Fibroblast of the aortic adventitia (primary cell): ENCODE data around the gene ERLIN1. TPM values are rescaled to one million over a fixed set of nuclear protein-coding genes. Genes with fewer than 3 reads are reported as not detected.

ENCODE experiments used
- DNase-seq: peaks from one replicate; pipeline ENCODE4 v3.0.0-alpha.2; 2010; ENCODE audit warnings: low read depth
- H3K4me3 ChIP-seq: 2 replicates; pipeline ENCODE4 v1.5.1; 2011; ENCODE audit warnings: low read depth, mild to moderate bottlenecking, control low read depth, low read length, moderate library complexity
- total RNA-seq: library from RNA; depleted of rRNA; stranded (reverse); fragments of >200 nt; gene quantifications from 2 replicates; pipeline ENCODE4 v1.2.3, GENCODE V29; 2012; ENCODE audit warnings: low replicate concordance
- TF ChIP-seq, protein P1 (sequence below): IDR thresholded peaks from 2 replicates; pipeline ENCODE4 v1.5.1; 2011; ENCODE audit warnings: mild to moderate bottlenecking, low read length, control low read depth, inconsistent platforms; ENCODE audit not compliant: insufficient read depth

The ERLIN1 gene
- total RNA-seq, 1 donor = 53.6 TPM

DNA sequence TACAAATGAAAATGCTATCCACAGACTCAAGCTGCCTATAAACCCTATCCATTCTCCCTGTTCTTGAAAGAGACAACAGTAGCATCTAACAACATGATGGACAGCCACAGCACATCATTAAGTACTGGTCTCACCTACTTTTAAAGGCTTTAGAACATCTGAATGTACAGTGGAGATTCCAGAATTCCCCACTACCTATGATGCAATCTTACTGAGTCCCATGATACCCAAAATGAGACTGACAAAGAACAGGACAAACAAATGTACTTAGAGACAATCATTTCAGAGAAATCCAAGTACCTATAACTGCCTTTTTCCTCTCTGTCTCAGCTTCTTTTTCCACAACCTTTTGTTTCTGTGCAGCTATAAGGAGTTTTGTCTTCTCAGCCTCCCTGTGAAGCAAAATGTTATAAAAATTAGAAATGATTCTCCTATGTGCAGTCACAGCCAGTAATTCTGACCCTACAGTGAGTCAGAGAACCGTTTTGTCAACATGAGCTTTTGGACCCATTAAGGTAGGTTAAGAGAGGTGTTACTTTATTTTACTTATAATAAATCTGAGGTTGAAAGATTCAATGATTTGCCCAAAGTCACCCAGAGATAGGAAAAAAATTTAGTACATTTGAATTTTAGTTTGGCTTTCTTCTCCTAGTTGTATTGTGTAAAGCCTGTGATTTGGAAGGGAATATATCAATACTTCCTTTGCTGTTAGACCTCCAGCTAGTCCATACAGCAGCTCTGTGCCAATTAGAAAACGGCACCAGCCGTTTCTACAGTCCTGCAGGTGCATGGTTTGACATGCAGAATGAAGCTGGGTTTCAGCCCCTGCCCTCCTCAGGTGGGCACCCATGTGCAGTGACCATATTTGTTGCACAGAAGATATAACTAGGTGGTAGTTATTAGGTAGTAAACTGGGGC lies 21.9 kb downstream of the ERLIN1 start:
- H3K4me3 ChIP-seq = no peak overlapping the region
- TF ChIP-seq, protein P1, sequence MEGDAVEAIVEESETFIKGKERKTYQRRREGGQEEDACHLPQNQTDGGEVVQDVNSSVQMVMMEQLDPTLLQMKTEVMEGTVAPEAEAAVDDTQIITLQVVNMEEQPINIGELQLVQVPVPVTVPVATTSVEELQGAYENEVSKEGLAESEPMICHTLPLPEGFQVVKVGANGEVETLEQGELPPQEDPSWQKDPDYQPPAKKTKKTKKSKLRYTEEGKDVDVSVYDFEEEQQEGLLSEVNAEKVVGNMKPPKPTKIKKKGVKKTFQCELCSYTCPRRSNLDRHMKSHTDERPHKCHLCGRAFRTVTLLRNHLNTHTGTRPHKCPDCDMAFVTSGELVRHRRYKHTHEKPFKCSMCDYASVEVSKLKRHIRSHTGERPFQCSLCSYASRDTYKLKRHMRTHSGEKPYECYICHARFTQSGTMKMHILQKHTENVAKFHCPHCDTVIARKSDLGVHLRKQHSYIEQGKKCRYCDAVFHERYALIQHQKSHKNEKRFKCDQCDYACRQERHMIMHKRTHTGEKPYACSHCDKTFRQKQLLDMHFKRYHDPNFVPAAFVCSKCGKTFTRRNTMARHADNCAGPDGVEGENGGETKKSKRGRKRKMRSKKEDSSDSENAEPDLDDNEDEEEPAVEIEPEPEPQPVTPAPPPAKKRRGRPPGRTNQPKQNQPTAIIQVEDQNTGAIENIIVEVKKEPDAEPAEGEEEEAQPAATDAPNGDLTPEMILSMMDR = no peak
- peak; percentile 36 for DNase-seq

DNA sequence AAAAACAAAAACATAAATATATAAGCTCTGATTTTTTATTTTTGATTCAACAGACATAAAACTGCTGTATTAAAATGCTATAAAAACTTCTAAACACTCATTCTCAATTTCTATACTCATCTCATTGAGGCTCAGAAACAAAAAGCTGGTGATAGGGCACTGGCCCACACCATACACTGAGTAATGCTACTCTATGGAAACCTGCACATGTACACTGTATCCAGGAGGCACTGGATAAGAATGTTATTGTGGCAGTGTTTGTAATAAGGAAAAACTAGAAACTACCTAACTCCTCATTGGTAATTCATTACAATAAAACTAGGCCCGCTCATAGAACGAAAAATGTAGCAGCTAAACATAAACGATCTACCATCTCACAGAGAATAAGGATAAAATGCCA lies 23.1 kb downstream of the ERLIN1 start:
- no peak for DNase-seq
- TF ChIP-seq, protein P1 = no peak
- no peak overlapping the region for H3K4me3 ChIP-seq

DNA sequence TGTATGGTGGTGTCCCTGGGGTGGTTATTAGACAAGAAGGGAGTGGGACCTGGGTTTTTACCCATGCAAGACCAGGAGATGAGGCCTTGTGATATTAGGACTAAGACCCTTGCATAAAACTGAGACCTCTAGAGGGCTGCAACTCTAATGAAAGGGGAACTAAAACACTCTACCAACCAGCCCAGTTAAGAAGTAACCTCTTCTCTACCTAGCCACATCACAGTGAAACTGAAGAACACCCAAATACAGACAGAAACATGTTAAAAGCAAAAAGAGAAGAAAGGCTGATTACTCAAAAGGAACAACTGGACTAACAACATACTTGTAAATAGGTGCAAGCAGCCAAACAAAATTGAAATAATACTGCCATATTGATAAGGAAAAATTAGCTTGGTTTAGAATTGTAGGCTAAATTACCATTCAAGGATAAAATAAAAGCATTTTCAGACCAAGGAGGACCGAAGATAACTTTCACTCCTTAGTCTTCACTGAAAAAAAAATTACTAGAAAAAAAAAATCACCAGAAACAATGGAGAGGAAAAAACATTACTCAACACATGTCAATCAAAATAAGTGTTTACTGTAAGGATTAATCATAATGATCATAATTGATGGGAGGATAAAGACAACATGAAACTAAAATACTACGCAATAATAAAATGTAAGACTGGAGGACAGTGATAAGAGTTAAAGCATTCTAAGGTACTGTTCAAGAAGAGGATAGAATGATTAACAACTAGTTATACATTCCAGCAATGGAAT lies 27.6 kb downstream of the ERLIN1 start:
- no peak for DNase-seq
- TF ChIP-seq, protein P1 = no peak
- no peak overlapping the region for H3K4me3 ChIP-seq

DNA sequence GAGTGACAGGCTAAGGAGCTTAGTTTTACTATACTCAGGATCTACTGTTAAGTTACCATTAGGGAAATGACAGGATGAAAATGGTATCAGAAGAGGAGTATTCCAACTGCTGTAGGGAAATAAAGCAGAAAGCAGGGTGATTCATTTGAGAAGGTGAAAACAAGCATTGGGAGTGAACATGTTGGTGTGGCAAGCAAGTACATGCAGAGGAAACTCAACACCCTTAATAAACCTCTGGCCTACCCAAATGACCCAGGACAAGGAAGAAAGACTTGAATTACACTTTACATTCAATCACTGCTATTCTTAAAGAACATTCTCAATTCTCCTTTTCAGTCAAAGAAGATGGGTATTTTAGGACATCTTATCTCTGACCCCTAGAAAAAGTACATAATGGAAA lies 28.7 kb downstream of the ERLIN1 start:
- TF ChIP-seq, protein P1 = no peak
- no peak for DNase-seq
- H3K4me3 ChIP-seq = no peak overlapping the region

DNA sequence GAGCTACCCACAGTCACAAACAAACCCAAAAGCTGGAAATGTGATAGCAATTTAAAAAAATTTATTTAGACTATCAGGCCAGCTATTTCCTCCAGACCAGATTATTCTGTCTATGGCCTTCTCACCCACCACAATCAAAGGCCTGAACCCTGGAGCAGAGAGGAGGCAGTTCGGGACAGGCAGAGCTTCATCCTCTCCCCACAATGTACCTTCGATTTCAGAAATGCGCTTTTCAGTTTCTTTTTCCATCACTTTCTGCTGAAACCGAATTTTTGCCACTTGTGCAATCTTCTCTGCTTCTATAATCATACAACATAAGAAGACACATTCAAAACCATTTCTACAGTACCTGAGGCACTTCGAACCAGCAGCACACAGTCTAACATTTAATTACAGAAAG lies 29.9 kb downstream of the ERLIN1 start:
- TF ChIP-seq, protein P1 = no peak
- no peak overlapping the region for H3K4me3 ChIP-seq
- no peak for DNase-seq

DNA sequence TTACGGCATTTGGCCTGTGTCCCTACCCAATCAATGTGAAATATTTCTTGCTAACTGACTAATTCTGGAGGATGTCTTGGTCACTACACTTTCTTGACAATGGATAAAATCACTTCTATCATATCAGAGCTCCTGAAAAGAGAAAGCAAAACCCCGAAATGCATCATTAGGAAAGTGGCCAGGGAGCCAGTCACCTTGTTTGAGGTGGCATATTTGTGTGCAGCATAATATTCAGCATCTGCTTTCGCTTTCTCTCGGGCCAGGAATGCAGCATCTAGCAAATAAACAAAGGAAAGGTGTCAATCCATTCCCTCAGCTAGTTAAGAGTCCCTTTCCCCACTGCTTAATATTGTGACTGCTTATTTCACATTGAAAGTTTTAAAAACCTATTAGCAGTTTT lies 31.2 kb downstream of the ERLIN1 start:
- TF ChIP-seq, protein P1 = no peak

More for the DNA sequence above, 31.2 kb downstream of the ERLIN1 start:
- no peak for DNase-seq
- H3K4me3 ChIP-seq = no peak overlapping the region
